ENCODE data around the gene HSPG2.
"Not testable (repeated sequence)": the region's sequence is repeated elsewhere in the genome, so short reads cannot be mapped to it uniquely, and the experiment has no call there.

Gene HSPG2

DNA sequence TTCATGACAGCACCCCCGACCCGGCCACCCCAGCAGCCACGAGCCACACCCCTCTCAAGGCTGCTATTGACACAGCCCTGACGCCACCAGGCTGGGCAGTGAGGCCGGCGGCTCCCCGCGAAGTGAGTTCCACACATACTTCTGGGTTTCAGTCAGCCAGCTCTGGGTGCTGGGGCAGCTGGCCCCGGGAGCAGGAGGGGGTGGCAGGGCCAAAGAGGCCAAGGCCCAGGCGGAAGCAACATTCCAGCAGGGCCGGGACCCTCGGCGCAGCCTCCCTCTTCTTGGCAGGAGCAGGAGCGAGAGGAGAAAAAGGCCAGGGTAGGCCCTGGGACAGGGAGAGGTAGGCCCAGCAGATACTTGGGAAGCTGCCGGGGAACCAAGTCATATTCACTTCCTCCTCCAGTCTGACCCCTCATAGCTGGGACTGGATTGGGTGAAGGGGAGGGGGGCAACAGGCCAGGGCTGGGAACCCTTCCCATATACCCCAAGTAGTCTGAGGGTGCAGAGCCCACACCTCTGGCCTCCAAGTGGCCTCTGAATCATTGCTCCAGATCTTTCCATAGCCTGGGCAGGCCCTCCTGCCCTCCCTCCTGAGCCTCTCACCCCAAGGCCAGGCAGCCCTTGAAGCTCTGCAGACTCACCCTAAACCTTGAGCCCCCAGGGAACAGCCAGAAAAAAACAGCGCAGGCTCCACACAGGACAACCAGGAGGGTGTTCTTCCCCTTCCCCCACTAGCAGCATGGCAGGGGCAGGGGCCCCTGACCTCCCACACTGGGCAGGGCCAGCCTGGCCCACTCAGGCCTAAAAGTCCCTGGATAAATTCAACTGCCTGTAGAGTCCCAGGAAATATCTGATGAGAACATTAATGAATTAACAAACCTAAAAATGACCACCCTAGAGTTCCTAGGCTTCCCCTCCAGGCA is 5.7 kb downstream of the HSPG2 start:
- no peak for DNase-seq

DNA sequence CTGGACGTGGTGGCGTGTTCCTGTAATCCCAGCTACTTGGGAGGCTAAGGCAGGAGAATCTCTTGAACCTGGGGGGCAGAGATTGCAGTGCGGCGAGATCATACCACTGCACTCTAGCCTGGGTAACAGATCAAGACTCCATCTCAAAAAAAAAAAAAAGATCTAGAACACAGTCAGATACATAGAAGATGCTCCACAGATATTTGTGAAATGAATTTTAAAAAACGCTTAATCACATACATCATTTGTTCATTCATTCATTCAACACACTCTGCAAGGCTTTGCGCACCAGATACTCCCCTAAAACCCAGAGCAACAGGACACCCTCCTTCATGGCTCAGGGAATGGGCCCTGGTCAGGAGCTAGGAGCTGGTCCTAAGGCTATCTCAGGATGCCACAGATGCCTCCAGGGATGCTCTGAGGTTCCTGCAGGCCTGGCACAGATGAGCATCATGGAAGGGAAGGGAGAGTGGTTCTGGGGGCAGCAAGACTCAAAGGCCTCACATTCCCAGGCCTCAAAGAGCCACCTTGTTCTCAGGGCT is 6.4 kb downstream of the HSPG2 start:
- DNase-seq = no peak

DNA sequence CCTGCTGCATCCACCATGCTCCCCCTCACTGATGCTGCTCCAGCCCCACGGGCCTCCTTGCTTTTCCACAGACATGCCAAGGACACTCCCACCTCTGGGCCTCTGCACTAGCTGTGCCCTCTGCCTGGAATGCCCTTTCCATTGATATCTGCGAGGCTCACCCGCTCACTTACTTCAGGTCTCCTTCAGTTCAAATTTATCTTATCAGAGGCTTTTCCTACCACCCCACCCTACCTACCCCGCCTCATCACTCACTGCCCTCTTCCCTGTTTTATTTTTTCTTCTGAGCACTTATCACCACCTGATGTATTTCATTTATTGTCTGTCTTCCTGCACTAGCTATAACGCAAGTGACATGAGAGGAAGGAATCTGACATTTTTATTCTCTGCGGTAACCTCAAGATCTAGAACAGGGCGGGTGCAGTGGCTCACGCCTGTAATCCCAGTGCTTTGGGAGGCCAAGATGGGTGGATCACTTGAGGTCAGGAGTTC is 7.0 kb downstream of the HSPG2 start:
- DNase-seq = no peak

DNA sequence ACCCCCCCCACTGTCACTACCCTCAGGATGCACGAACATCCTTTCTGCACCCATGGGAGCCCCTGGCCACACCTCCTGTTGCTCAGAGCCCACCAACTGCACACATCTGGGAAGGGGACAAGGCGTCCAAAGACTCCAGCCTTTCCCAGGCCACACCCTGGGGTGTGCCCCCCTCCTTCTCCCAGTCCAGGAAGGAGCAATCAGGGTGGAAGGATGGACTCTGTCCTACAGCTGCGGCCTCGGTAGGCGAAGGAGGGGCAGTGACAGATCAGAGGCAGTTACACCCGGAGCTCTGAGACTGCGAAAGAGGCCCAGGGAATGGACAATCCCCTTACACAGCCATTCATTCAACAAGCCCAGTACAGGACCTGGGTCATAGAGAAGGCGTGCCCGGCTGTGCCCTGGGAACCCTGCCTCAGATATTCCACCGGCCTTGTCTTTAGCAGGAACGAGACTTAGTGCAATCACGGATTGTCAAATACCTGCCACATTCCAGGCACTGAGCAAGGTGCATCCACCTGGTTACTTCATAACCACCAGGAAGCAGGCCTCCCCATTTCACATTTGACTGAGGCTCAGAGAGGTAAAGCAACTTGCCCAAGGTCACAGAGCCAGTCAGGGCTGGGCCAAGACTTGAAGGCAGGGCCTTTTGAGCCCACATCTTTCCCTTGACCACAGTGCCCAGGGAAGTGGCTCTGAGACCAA is 9.4 kb downstream of the HSPG2 start:
- DNase-seq = no peak

DNA sequence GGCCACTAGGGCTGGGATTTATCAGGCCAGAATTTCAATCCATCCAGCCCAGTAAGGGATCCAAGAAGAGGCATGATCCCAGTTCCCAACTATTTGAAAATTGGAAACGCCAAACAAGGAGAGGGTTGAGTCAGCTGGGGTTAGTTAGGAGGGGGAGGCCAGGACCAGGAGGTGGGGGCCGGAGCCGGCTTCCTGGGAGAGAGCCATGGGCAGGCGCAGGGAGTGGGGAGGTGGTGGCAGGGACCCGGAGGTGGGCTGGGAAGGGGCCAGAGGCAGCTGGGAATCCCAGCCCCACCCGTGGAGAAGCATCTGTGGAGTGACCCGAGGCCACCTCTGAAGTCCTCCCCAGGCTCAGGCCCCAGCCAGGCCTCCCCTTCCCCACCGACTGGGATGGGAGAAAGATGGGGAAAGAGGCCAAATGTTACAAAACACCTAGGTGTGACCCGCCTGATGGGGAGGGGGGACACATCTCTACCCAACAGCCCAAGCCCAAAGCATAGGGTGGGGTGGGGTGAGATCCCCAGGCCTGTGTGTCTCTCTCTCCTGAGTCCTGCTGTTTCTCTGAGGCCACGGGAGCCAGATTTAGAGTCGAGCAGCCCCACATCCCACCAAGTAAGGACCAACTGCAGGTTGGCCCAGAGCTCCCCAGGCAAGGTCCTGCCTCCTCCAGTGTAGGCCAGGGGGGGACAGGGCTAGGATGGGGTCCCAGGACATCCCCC is 10.1 kb downstream of the HSPG2 start:
- DNase-seq = no peak

DNA sequence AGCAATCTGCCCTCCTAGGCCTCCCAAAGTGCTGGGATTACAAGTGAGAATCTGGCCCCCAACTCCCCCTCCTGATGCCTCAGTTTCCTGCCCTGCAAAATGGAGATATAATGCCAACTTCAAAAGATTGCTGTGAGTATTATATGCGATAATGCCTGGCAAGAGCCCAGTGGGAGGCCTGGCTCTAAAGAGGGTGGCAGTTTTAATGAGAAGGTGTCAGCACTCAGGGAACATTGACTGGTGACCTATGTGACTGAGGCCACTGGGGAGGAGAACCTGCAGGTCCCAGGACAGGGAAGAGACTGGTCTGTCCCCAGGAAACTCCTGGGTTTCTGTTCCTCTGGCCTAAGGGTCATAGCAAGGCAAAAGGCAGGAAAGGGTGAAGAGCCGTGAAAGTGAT is 11.0 kb downstream of the HSPG2 start:
- no peak for DNase-seq

DNA sequence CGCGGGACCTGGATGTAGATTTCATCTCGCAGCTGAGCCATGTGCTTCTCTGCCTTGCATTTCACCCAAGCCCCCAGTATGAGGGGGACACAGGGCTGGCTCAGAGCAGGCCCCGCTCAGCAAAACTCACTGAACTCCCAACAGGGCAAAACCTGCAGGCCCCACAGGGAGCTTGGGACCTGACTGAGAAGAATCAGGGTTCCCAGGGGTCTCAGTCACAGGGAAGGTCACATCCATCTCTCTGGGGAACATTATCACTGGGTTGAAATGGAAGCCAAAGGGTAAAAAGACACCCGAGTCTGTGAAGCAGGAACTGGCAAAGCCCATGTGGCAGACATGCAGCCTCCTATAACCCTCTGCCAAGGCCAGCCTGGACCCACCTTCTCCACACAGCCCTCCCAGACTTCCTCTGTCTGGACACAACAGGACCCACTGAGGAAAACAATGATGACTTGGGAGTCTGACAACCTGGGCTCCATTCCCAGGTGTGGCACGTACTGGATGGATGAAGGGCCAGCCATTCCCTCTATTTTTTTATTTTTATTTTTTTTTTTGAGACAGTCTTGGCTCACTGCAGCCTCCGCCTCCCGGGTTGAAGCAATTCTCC is 11.7 kb downstream of the HSPG2 start:
- DNase-seq = no peak

DNA sequence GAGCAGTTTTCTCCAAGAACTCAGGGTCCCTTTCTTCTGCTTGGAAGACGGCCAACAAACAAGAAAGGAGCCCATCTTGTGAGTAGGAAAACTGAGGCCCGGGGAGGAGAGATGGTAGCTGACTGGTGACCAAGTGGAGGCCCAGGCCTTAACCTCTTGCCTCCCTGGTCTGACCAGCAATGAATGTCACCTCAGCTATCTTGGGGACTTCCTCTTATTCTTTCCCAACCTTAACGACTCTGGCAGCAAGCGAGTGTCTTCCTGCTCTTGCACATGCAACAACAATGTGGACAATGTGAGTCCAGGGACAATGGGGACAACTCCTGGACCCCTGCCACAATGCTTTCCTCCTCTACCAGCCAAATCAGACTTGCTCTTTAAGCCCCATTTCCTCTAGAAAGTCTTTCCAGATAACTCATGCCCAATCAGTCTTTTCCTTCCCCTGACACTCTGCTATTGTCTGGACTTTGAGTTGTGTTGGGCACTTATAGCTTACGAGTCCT is 12.6 kb downstream of the HSPG2 start:
- no peak for DNase-seq

DNA sequence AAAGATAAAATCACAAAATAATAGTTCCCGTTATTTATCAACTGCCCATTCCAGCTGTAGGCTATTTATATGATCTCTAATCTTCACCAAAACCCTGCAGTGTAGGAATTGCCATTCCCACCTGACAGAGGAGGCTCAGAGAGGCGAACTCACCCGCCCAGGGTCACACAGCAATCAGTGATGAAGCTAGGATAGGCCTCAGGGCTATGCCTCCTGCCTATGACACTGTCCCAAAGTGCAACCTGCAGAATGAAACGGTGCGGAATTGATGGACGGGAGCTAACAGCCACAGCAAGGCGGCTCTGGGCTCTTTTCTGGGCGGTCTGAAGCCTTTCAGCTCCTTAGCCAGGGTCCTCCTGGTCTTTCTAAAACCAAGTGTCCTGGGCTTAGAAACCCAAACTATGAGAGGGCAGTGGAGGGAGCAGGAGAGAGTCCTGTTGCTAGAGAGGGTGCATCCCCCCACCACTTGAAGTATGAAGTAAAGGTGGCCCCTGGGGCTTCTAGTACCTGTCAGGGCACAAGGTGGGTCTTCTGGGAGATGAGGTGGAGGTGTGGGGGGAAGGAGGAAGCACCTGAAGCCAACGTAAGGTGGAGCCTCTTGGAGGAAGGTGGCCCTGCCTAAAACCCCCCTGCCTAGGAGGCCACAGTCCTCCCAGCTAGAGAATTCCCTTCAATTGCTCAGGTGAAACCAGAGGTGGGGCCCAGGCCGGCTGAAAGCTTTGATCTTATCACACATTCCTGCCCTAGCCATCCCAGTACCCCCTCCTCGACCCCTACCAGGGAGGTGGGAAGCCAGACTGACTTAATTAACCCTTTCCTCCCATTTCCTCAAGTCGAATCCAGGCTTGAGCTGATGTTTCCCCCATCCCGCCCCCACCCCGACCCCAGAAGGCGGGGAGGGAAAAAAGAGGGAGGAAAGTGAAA is 14.8 kb downstream of the HSPG2 start:
- DNase-seq = no peak

DNA sequence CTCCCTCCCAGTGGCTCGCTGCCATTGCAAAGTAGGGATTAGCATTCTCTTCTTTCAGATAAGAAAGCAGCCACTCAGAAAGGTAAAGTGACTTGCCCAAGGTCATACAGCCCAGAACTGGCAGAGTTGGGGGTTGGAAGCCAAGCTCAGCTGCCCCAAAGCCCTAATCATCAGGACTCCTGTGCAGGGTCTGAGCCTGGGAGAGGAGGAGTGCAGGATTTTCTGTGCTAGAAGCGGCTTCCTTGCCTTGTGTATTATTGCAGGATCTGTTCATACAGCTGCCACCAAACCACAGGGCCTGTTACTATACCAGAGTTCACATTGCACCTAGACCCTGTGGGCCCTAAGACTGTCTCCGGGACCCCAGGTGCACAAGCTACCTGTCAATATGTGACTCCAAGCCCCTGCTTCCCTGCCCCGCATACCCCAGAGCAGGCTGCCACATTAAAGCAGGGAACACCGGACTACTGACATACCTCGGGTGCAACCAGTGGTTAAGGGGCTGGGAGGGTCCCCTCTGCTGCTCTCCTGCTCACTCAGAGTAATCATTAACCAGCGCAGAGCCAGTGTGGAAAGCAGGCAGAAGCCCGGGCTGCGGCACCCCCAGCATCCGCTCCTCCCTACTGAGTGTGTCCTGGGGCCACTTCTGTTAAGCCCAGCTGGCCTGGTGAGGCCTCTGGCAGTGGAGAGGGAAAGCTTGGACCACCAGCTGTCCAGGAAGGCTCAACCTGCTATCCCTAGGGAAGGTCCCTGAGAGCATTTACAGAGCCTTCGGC is 15.8 kb downstream of the HSPG2 start:
- DNase-seq = no peak

DNA sequence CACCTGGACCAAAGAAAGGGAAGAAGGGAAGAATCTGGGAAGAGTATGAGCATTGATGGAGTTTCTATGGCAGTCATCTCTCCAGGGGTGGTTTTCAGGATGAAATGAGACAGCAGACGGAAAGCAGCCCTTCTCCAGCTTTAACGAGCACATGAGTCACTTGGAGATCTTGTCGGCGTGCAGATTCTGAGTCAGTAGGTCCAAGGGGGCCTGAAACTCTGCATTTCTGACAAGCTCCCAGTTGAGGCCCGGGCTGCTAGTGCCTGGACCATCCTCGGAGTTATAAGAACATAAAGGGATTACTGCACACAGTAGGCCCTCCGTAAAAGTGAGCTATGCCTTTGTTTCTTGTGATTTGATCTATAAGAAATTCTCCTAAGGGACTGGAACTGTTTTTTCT is 17.6 kb downstream of the HSPG2 start:
- DNase-seq = no peak

DNA sequence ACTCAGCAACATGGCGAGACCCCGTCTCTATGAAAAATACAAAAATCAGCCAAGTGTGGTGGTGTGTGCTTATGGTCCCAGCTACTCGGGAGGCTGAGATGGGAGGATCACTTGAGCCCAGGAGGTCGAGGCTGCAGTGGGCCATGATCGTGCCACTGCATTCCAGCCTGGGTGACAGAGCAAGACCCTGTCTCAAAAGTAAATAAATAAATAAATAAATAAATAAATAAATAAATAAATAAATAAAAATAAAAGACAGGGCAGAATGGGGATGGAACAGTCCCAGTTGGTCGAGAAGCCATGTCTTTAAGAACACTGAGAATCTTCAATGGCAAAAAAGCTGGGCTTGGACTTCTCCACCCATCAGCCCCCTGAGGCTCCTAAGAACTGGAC is 19.9 kb downstream of the HSPG2 start:
- not testable (repeated sequence) for DNase-seq

DNA sequence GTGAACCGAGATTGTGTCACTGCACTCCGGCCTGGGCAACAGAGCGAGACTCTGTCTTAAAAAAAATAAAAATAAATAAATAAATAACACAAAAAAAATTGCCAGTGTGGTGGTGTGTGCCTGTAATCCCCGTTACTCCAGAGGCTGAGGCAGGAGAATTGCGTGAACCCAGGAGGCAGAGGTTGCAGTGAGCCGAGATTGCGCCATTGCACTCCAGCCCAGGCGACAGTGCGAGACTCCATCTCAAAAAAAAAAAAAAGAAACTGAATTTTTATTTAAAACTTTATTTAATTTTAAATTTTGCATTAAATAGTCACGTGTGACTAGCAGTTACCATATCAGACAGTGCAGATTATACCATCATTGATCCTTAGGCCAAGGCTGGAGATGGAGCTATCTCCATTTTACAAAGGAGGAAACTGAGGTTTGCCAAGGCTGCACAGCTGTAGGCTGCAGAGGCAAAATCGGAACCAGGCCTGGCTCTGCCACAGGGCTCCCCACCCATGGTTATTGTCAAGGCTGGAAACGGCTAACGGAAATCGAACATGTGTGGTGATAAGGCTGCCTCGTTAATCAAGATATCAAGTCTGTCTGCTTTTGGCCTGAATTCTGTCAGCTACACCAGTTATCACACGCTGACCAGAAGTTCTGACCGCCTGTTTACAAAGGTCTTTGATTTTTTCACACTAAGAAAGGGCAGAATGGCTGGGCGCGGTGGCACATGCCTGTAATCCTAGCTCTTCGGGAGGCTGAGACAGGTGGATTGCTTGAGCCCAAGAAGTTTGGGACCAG is 20.5 kb downstream of the HSPG2 start:
- DNase-seq = no peak

DNA sequence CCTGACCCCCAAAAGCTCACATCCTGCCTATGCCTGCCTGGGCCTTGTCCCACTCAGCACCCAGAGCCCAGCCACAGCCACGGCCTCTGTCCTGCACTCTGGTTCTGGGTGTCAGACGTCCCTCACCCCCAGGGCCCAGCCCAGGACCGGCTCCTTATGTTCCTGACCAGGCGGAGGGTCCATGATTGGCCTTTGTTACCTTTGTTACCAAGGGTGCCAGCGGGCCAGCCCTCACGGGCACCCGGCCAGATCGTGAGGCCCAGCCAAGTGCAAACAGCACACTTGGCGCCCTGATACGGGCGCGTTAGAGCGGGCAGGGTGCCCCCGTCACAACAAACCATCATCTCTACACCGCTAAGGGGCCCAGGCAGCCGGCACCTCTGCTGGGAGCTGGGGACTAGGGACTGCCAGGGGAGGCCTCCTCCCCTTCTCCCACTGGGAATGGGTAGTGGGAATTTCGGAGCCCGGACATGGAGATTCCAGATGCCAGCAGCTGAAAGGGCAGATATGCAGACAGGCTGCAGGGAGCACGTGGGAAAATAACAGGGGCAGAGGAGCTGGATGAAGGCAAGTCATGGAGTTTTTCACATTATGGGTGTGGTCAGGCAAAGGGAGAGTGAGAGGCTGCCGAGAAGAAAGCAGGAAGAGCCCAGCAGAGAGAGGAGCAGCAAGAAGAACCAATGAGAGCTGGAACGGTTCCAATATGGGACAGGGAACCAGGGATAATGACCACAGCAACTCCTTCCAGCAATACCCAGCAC is 22.1 kb downstream of the HSPG2 start:
- no peak for DNase-seq

DNA sequence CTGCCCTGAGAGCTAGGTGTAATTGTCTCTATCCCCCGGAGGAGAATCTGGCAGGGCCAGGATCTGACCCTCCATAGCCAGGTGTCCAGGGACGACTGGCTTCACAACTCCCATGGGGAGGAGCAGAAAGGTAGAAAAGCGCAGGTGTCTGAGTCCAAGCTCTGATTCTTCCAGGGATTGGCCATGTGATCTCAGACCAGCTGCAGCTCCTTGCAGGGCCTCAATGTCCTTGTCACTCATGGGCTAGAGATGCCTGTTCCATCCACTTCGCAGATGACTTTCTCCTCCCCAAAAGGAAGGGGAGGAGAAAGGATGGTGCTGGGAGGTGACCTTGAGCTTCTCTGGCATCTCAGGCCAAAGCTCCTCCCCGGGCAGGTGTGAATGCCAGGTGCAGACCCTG is 22.7 kb downstream of the HSPG2 start:
- DNase-seq = no peak

DNA sequence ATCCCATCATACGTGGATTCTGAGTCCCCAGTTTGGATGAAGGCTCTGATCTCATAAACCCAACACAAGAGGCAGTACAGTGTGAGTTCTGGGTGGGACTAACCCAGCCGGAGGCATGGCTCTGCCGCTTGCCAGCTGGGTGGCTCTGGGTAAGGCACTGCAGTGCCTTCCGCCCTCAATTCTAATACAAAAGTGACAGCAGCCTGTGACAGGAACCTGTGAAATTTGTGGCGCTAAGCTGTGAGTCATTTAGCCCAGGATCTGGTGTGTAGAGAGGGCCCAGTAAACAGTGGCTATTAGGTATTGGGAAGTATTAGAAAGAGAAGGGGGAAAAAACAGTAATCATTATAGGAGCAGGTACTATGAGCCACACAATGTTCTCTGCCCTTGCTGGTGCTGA is 23.3 kb downstream of the HSPG2 start:
- no peak for DNase-seq

DNA sequence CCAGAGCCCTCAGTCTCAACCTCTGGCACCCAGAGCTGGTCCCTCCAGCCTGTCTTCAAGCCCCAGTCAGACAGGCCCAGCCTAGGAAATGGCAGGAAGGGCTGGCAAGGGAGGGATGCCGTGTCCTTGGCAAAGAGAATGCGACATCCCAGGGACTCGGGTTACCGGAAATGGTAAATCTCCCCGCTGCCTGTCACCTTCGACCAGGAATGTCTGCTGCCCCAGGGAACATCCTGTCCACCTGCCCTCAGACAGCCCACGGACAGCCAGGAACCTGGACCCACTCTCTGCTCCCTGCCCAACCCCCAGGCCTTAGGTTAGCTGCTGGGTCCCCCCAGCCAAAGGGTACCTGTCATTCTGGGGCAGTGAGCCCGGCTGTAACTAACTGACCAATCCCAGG is 23.9 kb downstream of the HSPG2 start:
- DNase-seq = no peak

DNA sequence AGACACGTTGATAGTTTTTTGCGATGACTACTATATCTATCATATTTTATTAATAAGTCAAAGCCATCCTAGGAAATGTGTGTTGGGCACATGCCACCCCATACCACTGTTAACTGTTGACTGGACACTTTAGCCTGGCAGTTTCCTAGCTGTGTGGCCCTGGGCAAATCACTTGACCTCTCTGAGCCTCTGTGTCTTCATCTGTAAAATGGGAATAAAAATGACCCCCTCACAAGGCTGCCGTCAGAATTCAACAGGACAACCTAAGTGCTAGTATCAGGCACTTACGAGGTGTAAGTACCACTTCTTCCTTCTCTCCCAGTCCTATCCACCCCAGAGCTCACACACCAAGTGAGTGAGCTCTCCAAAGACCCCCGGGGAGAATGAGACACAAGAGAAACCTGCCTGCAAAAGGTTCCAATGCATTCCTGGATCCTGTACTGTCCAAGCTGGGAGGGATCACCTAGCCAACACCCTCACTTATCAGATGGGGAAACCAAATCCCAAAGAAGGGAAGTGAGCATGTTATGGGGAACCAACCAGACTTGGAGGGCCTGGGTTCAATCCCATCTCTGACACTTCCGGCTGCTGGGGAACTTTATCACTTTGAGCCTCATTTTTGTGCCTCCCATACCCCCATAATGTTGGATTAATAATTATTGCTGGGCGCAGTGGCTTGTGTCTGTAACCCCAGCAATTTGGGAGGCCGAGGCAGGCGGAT is 24.9 kb downstream of the HSPG2 start:
- no peak for DNase-seq

Measured in CD4-positive, alpha-beta T cell treated with Interleukin-21 for 1 hour (primary cell).